Measurements from ENCODE around the gene KRT77. TPM values are rescaled to one million over a fixed set of nuclear protein-coding genes. Genes with fewer than 3 reads are reported as not detected.

Gene KRT77
- total RNA-seq, 2 donors from 2014 or later: not detected

- DNase-seq: no peak
- TF ChIP-seq CTCF (IDR thresholded peaks at IDR 0.05): no peak
Measured at GRCh38 chr12:52740584-52740983, 37.3 kb upstream of the KRT77 start.

GRCh38 chr12:52739963-52740362 is 36.6 kb upstream of the KRT77 start:
- Histone ChIP-seq H3K9me3 (no peaks in the 10 kb centered on the region), H3K27me3 (no peaks in the 10 kb centered on the region), H3K9ac (ENCODE audit: low read depth in 2 of 2, low read length in 2 of 2) (no peak overlapping the region), H3K4me1 (no peaks in the 10 kb centered on the region), H3K27ac (no peak overlapping the region), H3K36me3 (no peaks in the 10 kb centered on the region), H3K4me3 (no peak overlapping the region)
- TF ChIP-seq CTCF (IDR thresholded peaks at IDR 0.05): no peak
- intact Hi-C loops (cut with DNase I): no loop called here
- DNase-seq: no peak

More at GRCh38 chr12:52740584-52740983, 37.3 kb upstream of the KRT77 start:
- Histone ChIP-seq H3K27ac (no peak overlapping the region), H3K4me3 (no peak overlapping the region), H3K9me3 (no peaks in the 10 kb centered on the region), H3K9ac (ENCODE audit: low read depth in 2 of 2, low read length in 2 of 2) (no peak overlapping the region), H3K27me3 (no peaks in the 10 kb centered on the region), H3K36me3 (no peaks in the 10 kb centered on the region), H3K4me1 (no peaks in the 10 kb centered on the region)
- intact Hi-C loops (cut with DNase I): no loop called here

- no peak overlapping the region for H3K27ac ChIP-seq
- no peaks in the 10 kb centered on the region for H3K9me3 ChIP-seq
- H3K36me3 ChIP-seq: no peaks in the 10 kb centered on the region
- DNase-seq: no peak
- no peak overlapping the region for H3K4me3 ChIP-seq
- no peaks in the 10 kb centered on the region for H3K4me1 ChIP-seq
- H3K9ac ChIP-seq (ENCODE audit: low read depth in 2 of 2, low read length in 2 of 2): no peak overlapping the region
- H3K27me3 ChIP-seq: no peaks in the 10 kb centered on the region
- intact Hi-C loops (cut with DNase I): no loop called here
- no peak for TF ChIP-seq CTCF (IDR thresholded peaks at IDR 0.05)
Measured at GRCh38 chr12:52735816-52736632, 32.7 kb upstream of the KRT77 start.

- no peak overlapping the region for H3K27ac ChIP-seq
- TF ChIP-seq CTCF (IDR thresholded peaks at IDR 0.05): no peak
- H3K9ac ChIP-seq (ENCODE audit: low read depth in 2 of 2, low read length in 2 of 2): no peak overlapping the region
- H3K4me1 ChIP-seq: no peaks in the 10 kb centered on the region
- H3K4me3 ChIP-seq: no peak overlapping the region
- no peaks in the 10 kb centered on the region for H3K36me3 ChIP-seq
- no peaks in the 10 kb centered on the region for H3K9me3 ChIP-seq
- intact Hi-C loops (cut with DNase I): no loop called here
- no peak for DNase-seq
- no peaks in the 10 kb centered on the region for H3K27me3 ChIP-seq
Measured at GRCh38 chr12:52735106-52735505, 31.8 kb upstream of the KRT77 start.

- Histone ChIP-seq H3K27me3 (no peaks in the 10 kb centered on the region), H3K36me3 (no peaks in the 10 kb centered on the region), H3K9me3 (no peaks in the 10 kb centered on the region), H3K4me3 (no peak overlapping the region), H3K27ac (no peak overlapping the region), H3K4me1 (no peaks in the 10 kb centered on the region), H3K9ac (ENCODE audit: low read depth in 2 of 2, low read length in 2 of 2) (no peak overlapping the region)
- DNase-seq: no peak
- TF ChIP-seq CTCF (IDR thresholded peaks at IDR 0.05): no peak
- intact Hi-C loops (cut with DNase I): no loop called here
Measured at GRCh38 chr12:52730793-52731192, 27.5 kb upstream of the KRT77 start.
